Stimulated activated CD8-positive, alpha-beta memory T cell treated with anti-CD3 and anti-CD28 coated beads, Interleukin-2, amount 100 ng/mL, for 1 hour (primary cell): ENCODE results near the gene NID1.
"Not testable (repeated sequence)": the region's sequence is repeated elsewhere in the genome, so short reads cannot be mapped to it uniquely, and the experiment has no call there.

Source experiments
- DNase-seq, 2 donors: peaks; one replicate each; pipeline ENCODE4 v3.0.0-alpha.2; 2020; ENCODE audit warnings: low read depth in 2 of 2

NID1 gene

DNA sequence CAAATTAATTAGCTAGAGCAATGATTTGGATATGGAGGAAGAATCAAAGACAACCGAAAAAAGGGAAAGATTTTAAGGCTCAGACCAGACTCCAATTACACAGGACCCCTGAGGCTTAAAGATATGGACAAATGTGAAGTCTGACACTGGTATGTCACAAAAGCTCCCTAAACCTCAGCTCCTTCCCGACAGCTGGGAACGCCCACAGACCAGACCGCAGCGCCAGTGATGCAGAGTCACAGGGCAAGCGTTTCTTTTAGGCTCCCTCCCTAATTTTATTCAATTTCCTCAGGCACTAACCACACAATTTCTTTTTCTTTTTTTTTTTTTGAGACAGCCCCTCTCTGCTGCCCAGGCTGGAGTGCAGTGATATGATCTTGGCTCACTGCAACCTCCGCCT lies 40.2 kb downstream of the NID1 start:
- DNase-seq, result no peak

DNA sequence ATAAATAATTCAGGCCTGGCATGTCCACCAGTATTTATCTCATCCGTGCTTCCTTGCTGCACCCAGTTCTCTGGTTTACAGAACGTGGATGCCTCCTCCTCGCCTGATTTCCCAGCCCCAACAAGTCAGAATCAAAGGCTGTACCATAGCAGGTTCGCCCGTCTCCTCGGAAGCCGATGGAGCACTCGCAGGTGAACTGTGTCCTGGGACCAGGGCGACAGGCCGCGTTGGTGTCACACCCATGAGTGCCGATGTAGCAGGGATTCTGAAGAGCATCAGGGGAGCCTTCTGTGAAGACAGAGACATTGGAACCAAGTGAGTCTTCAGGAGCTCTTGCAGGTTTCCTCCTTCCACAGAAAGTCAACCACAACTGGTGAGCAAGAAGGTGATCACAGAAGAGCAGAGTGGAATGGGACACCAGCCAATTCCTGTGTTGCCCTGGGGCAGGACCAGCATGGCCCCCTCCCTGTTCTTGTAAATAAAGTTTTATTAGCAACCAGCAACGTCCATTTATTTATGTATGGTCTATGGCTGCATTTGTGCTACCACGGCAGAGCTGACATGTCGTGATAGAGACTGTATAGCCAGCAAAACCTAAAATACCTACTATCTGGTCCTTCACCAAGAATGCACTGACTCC lies 40.8 kb downstream of the NID1 start:
- no peak for DNase-seq

DNA sequence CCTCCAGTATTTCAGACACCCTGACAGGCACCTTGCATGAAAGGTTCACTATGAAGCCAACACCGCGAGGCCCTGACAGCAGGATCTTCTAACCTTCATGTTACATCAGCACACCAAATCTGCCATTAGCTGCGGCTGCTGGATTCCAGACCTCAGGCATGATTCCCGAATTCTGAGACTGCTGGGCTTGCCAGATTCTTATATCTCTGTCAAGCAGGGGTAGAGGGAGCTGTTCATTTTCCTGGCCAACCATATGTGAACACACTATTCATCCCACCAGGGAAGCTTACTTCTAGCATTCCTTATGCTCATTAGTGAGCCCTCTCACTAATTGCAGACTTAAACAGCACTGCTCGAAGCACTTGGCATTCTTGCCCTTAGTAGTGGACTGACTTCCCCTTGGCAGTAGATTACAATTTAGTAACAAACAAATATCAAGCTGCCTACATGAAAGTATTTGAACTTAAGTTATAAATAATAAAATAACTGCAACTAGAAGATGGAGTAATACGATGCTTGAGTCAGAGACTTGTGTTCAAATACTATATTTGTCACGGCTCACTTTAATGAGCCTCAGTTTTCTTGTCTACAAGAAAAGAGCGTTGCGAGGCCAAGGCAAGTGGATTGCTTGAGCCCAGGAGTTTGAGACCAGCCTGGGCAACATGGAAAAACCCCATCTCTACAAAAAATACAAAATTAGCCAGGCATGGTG lies 43.3 kb downstream of the NID1 start:
- no peak for DNase-seq

DNA sequence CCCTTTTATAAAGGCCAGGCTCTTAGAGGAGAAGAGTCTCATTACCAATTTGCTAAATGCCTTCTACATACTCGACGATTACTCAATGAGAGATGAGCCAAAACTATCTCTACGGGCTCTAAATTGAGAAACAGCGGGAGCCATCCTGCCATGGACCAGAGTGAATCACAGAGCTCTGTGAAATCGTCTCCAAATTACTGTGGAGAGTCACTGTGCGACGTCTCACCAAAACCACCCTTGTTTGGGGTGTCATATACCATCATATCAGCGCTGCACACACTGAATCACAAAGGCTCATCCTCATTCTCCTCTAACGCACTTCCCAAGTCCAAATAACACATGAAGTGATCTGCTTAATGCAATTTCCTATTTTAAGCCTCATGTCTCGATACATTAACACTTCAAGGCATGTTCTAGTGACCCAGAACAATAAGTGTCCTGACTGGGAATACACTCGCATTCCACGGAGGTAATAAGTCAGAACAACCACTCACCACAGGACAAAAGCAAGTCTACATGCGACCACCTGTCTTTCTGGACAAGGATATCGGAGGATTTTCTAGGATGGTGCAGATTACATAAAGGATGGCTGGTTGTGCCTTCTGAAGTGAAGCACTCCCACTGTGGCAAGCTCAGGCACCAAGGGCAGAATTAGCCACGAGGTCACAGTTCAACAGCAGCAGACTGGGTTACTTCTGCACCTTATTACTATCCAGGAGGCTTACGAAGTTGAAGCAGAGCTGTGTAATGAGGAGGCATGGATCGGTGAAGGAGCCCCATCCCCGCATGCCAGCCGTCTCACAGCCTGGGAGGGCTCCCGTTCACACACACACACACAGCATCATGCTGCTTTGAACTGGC lies 44.3 kb downstream of the NID1 start:
- no peak for DNase-seq

DNA sequence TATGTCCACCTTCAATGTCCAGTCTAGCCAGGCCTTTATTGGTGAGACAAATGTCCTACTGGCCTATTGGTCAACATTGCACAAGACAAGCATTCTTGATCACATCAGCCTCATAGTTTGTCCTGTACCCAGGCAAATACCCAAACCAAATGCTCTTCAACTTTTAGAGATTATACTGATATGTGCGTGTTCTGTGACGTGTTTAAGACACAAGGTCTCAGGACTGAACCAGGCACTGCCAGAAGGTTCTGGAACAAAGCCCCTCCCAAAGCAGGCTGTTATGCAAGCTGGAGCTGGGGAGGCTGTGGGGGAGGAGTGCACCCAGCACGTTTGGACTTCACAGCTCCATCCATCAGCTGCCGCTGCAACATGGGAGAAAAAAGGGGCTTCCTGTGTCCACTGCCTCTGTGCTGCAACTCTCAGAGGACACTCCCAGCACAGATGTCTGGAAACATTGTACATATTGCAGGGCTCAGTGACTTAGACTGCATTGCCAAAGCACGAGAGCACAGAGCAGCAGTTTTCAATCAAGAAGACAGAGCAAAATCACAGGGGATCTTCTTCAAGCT lies 45.9 kb downstream of the NID1 start:
- no peak for DNase-seq

DNA sequence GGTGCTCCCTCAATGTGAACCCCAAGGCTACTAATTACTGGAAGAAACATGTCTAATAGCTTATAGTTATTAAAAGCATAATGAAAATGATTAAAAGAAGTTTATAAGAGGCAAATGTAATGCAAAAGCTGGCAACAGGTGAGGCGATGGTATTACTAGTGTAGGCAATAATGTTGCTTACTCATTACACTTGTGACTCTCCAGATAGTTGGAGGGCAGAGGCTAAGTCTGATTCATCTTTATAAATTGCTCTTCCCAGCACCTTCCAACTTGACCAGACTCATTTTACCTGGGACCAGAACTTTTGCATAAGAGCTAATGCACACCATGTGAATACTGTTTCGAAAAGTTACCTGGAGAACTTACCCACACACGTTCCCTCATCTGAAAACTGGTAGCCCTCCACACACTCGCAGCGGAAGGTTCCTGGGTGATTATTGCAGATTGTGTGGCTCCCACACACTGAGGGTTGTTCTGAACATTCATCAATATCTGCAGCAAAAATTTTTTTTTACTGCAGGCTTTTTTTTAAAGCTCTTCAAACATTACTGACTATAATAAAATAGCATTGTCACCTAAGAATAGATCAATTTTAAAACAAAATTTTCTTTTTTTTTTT lies 48.0 kb downstream of the NID1 start:
- no peak for DNase-seq

- DNase-seq, result no peak
These were observed 48.8 kb downstream of the NID1 start for GRCh38 chr1:236016083-236016482.

DNA sequence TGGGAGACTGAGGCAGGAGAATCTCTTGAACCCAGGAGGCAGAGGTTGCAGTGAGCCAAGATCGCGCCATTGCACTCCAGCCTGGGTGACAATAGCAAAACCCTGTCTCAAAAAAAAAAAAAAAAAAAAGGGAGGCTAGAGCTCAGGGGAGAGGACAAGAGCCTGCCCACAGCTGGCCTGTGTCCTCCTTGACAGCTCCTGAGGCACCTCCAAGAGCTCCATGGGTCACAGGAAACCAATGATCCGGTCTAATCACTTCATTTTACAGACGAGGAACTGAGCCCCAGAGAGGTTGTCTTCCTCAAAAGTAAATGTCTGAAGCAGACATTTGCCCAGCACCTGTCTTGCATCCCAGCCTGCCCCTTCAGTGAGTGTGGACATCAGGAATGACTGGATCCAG lies 49.4 kb downstream of the NID1 start:
- DNase-seq, result no peak

DNA sequence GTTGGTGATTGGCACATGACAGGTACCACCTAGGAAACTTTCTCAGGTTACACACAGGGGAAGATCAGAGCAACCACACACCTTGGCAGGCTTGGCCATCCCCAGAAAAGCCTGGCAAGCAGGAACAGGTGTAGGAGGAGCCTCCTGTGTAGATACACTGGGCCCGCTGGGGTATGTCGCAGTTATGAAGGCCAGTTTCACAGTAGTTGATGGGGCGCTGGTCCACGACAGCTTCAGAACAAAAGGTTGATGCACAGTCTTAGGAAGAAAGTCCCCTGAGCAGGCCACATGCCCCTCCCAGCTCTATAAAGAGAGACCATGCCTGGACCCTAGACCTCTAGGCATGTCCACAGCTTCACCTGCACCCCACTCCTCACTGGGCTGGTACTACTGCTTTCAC lies 51.6 kb downstream of the NID1 start:
- DNase-seq, result no peak

GRCh38 chr1:236011641-236012040 lies 53.2 kb downstream of the NID1 start:
- DNase-seq, result no peak

DNA sequence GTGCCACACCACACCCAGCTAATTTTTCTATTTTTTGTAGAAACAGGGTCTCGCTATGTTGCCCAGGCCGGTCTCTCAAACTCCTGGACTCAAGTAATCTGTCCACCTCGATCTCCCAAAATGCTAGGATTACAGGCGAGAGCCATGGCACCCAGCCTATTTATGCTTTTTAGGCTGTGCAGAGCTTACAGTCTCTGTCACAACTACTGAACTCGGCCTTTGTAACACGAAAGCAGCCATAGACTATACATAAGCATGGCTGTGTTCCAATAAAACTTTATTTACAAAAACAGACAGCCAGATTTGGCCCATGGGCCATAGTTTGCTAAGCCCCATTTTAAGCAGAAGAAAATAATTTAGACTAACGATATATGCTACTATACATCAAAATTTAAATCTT lies 54.4 kb downstream of the NID1 start:
- no peak for DNase-seq

GRCh38 chr1:236009857-236010256 lies 55.0 kb downstream of the NID1 start:
- no peak for DNase-seq

DNA sequence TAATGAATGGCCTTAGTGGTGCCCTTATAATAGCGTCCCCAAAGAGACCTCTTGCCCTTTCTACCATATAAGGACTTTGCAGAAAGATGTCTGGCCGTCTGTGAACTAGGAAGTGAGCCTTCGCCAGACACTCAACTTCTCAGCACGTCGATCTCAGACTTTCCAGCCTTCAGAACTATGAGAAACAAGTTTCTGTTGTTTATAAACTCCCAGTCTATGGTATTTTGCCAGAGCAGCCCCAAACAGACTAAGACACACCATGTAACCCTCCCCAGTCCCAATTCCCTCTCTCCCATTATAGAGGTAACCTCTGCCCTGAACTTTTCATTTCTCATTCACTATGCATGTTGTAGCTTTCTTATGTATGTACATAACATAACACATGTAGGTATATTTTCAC lies 55.7 kb downstream of the NID1 start:
- no peak for DNase-seq

DNA sequence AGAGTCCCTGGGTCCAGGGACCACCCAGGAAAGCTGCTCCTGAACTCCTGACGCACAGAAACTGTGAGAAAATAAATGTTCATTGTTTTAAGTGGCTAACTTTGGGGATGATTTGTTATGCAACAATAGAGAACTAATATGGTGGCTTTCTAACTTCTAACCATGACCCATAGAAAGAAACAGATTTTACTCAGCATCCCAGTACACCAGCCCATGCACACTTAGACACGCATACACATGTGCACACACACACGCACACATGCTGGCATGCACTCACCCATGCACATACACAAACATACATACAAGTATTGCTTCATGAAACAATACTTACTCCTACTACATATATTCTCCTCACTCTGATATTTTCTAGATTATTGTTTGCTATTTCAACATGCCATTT lies 57.1 kb downstream of the NID1 start:
- no peak for DNase-seq

DNA sequence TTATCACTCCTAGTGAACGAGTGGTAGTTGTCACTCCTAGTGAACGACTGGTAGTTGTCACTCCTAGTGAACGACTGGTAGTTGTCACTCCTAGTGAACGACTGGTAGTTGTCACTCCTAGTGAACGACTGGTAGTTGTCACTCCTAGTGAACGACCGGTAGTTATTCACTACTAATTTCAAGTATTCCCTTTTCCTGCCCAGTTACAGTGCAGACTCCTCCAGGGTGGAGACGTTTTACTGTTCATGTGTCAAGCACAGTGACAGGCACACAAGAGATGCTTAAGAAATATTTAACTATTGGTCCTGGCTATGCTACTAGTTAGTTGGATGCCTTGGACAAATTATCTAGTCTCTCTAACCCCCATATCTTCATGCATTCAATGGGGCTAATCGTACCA lies 61.8 kb downstream of the NID1 start:
- not testable (repeated sequence) for DNase-seq

GRCh38 chr1:236002572-236002971 lies 62.3 kb downstream of the NID1 start:
- DNase-seq, result no peak

DNA sequence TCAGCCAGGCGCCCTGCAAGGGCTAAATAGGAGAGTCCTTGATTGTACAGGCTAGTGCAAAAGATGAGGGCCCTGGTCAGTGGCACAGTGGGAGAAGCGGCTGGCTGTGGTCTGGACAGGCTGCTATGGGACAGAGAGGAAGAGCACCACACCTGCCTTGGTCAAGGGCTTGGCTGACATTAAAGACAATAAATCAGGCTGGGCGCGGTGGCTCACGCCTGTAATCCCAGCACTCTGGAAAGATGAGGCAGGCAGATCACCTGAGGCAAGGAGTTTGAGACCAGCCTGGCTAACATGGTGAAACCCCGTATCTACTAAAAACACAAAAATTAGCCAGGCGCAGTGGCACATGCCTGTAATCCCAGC lies 62.9 kb downstream of the NID1 start:
- DNase-seq, result no peak

- no peak for DNase-seq
These were observed 64.1 kb downstream of the NID1 start for GRCh38 chr1:236000781-236001180.

- DNase-seq, result peak in 1 of 2 donors; percentile 46
These were observed 65.5 kb downstream of the NID1 start for GRCh38 chr1:235999259-235999925.

GRCh38 chr1:235998812-235999211 lies 66.1 kb downstream of the NID1 start:
- DNase-seq, result peak in 1 of 2 donors; percentile 11

- DNase-seq, result no peak
These were observed 67.0 kb downstream of the NID1 start for GRCh38 chr1:235997931-235998330.

- no peak for DNase-seq
These were observed 67.8 kb downstream of the NID1 start for GRCh38 chr1:235997049-235997448.
